Stimulated activated naive B cell treated with anti-CD40 and anti-IgM and Interleukin-4, amounts not matched to agents 10 μg/mL and 1 μg/mL and 100 μg/mL, for 72 hours (primary cell): ENCODE measurements around the gene SMG6.
"Not testable (repeated sequence)": the region's sequence is repeated elsewhere in the genome, so short reads cannot be mapped to it uniquely, and the experiment has no call there.

Experiments used
- ATAC-seq, 2 donors: fragments of 150-1000 bp; cut with Tn5 transposase; replicated peaks; 2 replicates each; pipeline ENCODE4 v1.10.0; 2021; ENCODE audit warnings: moderate library complexity in 1 of 2
- DNase-seq: peaks from one replicate; pipeline ENCODE4 v3.0.0; 2021
- H3K27ac Mint-ChIP-seq: one replicate; pipeline ENCODE4 v1.8.0; 2022; ENCODE audit warnings: mild to moderate bottlenecking, mixed read lengths
- H3K27me3 Mint-ChIP-seq, 2 donors: one replicate each; pipeline ENCODE4 v1.8.0; 2022; ENCODE audit warnings: mixed read lengths in 2 of 2
- H3K36me3 Mint-ChIP-seq, 2 donors: one replicate each; pipeline ENCODE4 v1.8.0; 2022; ENCODE audit warnings: mixed read lengths in 2 of 2, mild to moderate bottlenecking in 1 of 2
- H3K4me1 Mint-ChIP-seq, 2 donors: one replicate each; pipeline ENCODE4 v1.8.0; 2022; ENCODE audit warnings: mixed read lengths in 2 of 2, mild to moderate bottlenecking in 1 of 2
- H3K4me3 Mint-ChIP-seq, 2 donors: one replicate each; pipeline ENCODE4 v1.8.0; 2022; ENCODE audit warnings: mild to moderate bottlenecking in 2 of 2, mixed read lengths in 2 of 2, moderate library complexity in 1 of 2
- H3K9me3 Mint-ChIP-seq, 2 donors: one replicate each; pipeline ENCODE4 v1.8.0; 2022; ENCODE audit warnings: mixed read lengths in 2 of 2, mild to moderate bottlenecking in 1 of 2

The SMG6 gene

GRCh38 chr17:2202996-2203575 lies 100.5 kb downstream of the SMG6 start:
- Mint-ChIP-seq H3K9me3 (no peaks in the 10 kb centered on the region), H3K4me1 (no peaks in the 10 kb centered on the region), H3K36me3 (peaks cover 4 to 8% of the 10 kb centered on the region in 2 donors), H3K27ac (no peak overlapping the region), H3K4me3 (no peak overlapping the region), H3K27me3 (no peaks in the 10 kb centered on the region)
- no peak for ATAC-seq
- no peak for DNase-seq

- no peak for ATAC-seq
- H3K36me3 Mint-ChIP-seq = peaks cover 3 to 8% of the 10 kb centered on the region in 2 donors
- no peak for DNase-seq
- no peaks in the 10 kb centered on the region for H3K4me1 Mint-ChIP-seq
- H3K9me3 Mint-ChIP-seq = no peaks in the 10 kb centered on the region
- H3K27me3 Mint-ChIP-seq = no peaks in the 10 kb centered on the region
- H3K4me3 Mint-ChIP-seq = no peak overlapping the region
- H3K27ac Mint-ChIP-seq = no peak overlapping the region
Observed at GRCh38 chr17:2202302-2202995, 101.1 kb downstream of the SMG6 start.

GRCh38 chr17:2199386-2199785 lies 104.2 kb downstream of the SMG6 start:
- not testable (repeated sequence) for H3K27me3 Mint-ChIP-seq, H3K4me1 Mint-ChIP-seq, DNase-seq, H3K27ac Mint-ChIP-seq, H3K9me3 Mint-ChIP-seq, H3K4me3 Mint-ChIP-seq, ATAC-seq
- H3K36me3 Mint-ChIP-seq = peaks cover 6 to 21% of the 10 kb centered on the region in 2 donors

GRCh38 chr17:2198927-2199326 lies 104.7 kb downstream of the SMG6 start:
- no peak overlapping the region for H3K4me3 Mint-ChIP-seq
- DNase-seq = no peak
- no peak overlapping the region for H3K27ac Mint-ChIP-seq
- ATAC-seq = no peak
- peaks cover 3 to 6% of the 10 kb centered on the region in 2 donors for H3K4me1 Mint-ChIP-seq
- no peaks in the 10 kb centered on the region for H3K27me3 Mint-ChIP-seq
- peaks cover 10 to 26% of the 10 kb centered on the region in 2 donors for H3K36me3 Mint-ChIP-seq
- no peaks in the 10 kb centered on the region for H3K9me3 Mint-ChIP-seq

- DNase-seq (no peak), ATAC-seq (no peak)
- Mint-ChIP-seq H3K27ac (no peak overlapping the region), H3K27me3 (no peaks in the 10 kb centered on the region), H3K4me1 (peaks cover 12 to 17% of the 10 kb centered on the region in 2 donors), H3K36me3 (peaks cover 17 to 36% of the 10 kb centered on the region in 2 donors), H3K9me3 (no peaks in the 10 kb centered on the region), H3K4me3 (no peak overlapping the region)
Observed at GRCh38 chr17:2197271-2197670, 106.3 kb downstream of the SMG6 start.

GRCh38 chr17:2195729-2196128 lies 107.9 kb downstream of the SMG6 start:
- DNase-seq (no peak), ATAC-seq (peak; percentile 33 to 51)
- peaks cover 19 to 41% of the 10 kb centered on the region in 2 donors for H3K36me3 Mint-ChIP-seq
- no peaks in the 10 kb centered on the region for H3K9me3 Mint-ChIP-seq
- no peaks in the 10 kb centered on the region for H3K27me3 Mint-ChIP-seq
- no peak overlapping the region for H3K27ac Mint-ChIP-seq
- H3K4me1 Mint-ChIP-seq = peaks cover 17 to 23% of the 10 kb centered on the region in 2 donors
- no peak overlapping the region for H3K4me3 Mint-ChIP-seq

- Mint-ChIP-seq H3K9me3 (no peaks in the 10 kb centered on the region), H3K27ac (no peak overlapping the region), H3K27me3 (no peaks in the 10 kb centered on the region), H3K4me1 (peaks cover 17 to 23% of the 10 kb centered on the region in 2 donors), H3K4me3 (no peak overlapping the region), H3K36me3 (peaks cover 19 to 41% of the 10 kb centered on the region in 2 donors)
- ATAC-seq (no peak), DNase-seq (no peak)
Observed at GRCh38 chr17:2194889-2195335, 108.7 kb downstream of the SMG6 start.

GRCh38 chr17:2192367-2193057 lies 111.1 kb downstream of the SMG6 start:
- Mint-ChIP-seq H3K4me1 (peaks cover 18 to 23% of the 10 kb centered on the region in 2 donors), H3K27me3 (no peaks in the 10 kb centered on the region), H3K9me3 (no peaks in the 10 kb centered on the region), H3K4me3 (no peak overlapping the region), H3K27ac (peak overlapping the region; percentile 54), H3K36me3 (peaks cover 24 to 47% of the 10 kb centered on the region in 2 donors)
- DNase-seq = peak; percentile 16
- peak; percentile 90 to 91 for ATAC-seq

GRCh38 chr17:2191785-2192184 lies 111.8 kb downstream of the SMG6 start:
- H3K9me3 Mint-ChIP-seq = no peaks in the 10 kb centered on the region
- no peak for ATAC-seq
- H3K4me1 Mint-ChIP-seq = peaks cover 18 to 23% of the 10 kb centered on the region in 2 donors
- peaks cover 25 to 49% of the 10 kb centered on the region in 2 donors for H3K36me3 Mint-ChIP-seq
- no peaks in the 10 kb centered on the region for H3K27me3 Mint-ChIP-seq
- no peak for DNase-seq
- H3K4me3 Mint-ChIP-seq = no peak overlapping the region
- H3K27ac Mint-ChIP-seq = peak overlapping the region; percentile 31

- Mint-ChIP-seq H3K4me1 (peaks cover 18 to 23% of the 10 kb centered on the region in 2 donors), H3K27me3 (no peaks in the 10 kb centered on the region), H3K36me3 (peaks cover 30 to 54% of the 10 kb centered on the region in 2 donors), H3K4me3 (no peak overlapping the region), H3K9me3 (no peaks in the 10 kb centered on the region), H3K27ac (no peak overlapping the region)
- DNase-seq = no peak
- no peak for ATAC-seq
Observed at GRCh38 chr17:2191227-2191626, 112.4 kb downstream of the SMG6 start.

- Mint-ChIP-seq H3K27ac (no peak overlapping the region), H3K27me3 (no peaks in the 10 kb centered on the region), H3K4me3 (no peak overlapping the region), H3K36me3 (peaks cover 42 to 59% of the 10 kb centered on the region in 2 donors), H3K4me1 (peaks cover 16 to 18% of the 10 kb centered on the region in 2 donors), H3K9me3 (no peaks in the 10 kb centered on the region)
- ATAC-seq (no peak), DNase-seq (no peak)
Observed at GRCh38 chr17:2190014-2190413, 113.6 kb downstream of the SMG6 start.

- DNase-seq = no peak
- Mint-ChIP-seq H3K27me3 (no peaks in the 10 kb centered on the region), H3K4me3 (no peak overlapping the region), H3K9me3 (no peaks in the 10 kb centered on the region), H3K27ac (peak overlapping the region; percentile 66), H3K36me3 (peaks cover 40 to 52% of the 10 kb centered on the region in 2 donors), H3K4me1 (peaks cover 16 to 18% of the 10 kb centered on the region in 2 donors)
- no peak for ATAC-seq
Observed at GRCh38 chr17:2188971-2189630, 114.5 kb downstream of the SMG6 start.

GRCh38 chr17:2187758-2188157 lies 115.8 kb downstream of the SMG6 start:
- H3K27me3 Mint-ChIP-seq = no peaks in the 10 kb centered on the region
- DNase-seq = no peak
- H3K36me3 Mint-ChIP-seq = peaks cover 45 to 50% of the 10 kb centered on the region in 2 donors
- no peak overlapping the region for H3K27ac Mint-ChIP-seq
- H3K4me1 Mint-ChIP-seq = peaks cover 11 to 12% of the 10 kb centered on the region in 2 donors
- ATAC-seq = no peak
- no peak overlapping the region for H3K4me3 Mint-ChIP-seq
- H3K9me3 Mint-ChIP-seq = no peaks in the 10 kb centered on the region

GRCh38 chr17:2186937-2187336 lies 116.6 kb downstream of the SMG6 start:
- H3K27me3 Mint-ChIP-seq = no peaks in the 10 kb centered on the region
- H3K36me3 Mint-ChIP-seq = peaks cover 46 to 52% of the 10 kb centered on the region in 2 donors
- no peak overlapping the region for H3K4me3 Mint-ChIP-seq
- ATAC-seq (no peak), DNase-seq (no peak)
- no peak overlapping the region for H3K27ac Mint-ChIP-seq
- no peaks in the 10 kb centered on the region for H3K9me3 Mint-ChIP-seq
- peaks cover 3% of the 10 kb centered on the region in 2 donors for H3K4me1 Mint-ChIP-seq
